WTC11 (cell line): ENCODE data around the gene RNF39. TPM values are rescaled to one million over a fixed set of nuclear protein-coding genes. Genes with fewer than 3 reads are reported as not detected.
A peak's percentile ranks its signal among the peaks of the same experiment; 100 is the strongest.

Source experiments
- ATAC-seq: fragments of 200-7000 bp; cut with Tn5 transposase; 2 replicates; pipeline ENCODE4 v1.10.0; 2021; ENCODE audit warnings: mild to moderate bottlenecking, moderate library complexity
- CTCF ChIA-PET: fragments of 300-600 bp; sonication (Branson Sonifier 250); formaldehyde crosslinking; loops from one replicate; lab custom pipeline; 2021; ENCODE audit warnings: antibody characterized with exemption; lab: Charles Lee
- POLR2A ChIA-PET: fragments of 350-600 bp; sonication (Branson Sonifier 250); formaldehyde crosslinking; loops from one replicate; lab custom pipeline; 2021; ENCODE audit warnings: antibody characterized with exemption; lab: Charles Lee
- DNase-seq: peaks from one replicate; pipeline ENCODE4 v3.0.0; 2021; ENCODE audit warnings: low spot score
- H3K27ac Mint-ChIP-seq: 2 replicates; pipeline ENCODE4 v1.8.0; 2021; ENCODE audit warnings: mixed read lengths
- H3K27me3 Mint-ChIP-seq: 2 replicates; pipeline ENCODE4 v1.8.0; 2021; ENCODE audit warnings: low read depth, mild to moderate bottlenecking, moderate library complexity, mixed read lengths
- H3K36me3 Mint-ChIP-seq: 2 replicates; pipeline ENCODE4 v1.8.0; 2021; ENCODE audit warnings: mixed read lengths
- H3K4me1 Mint-ChIP-seq: 2 replicates; pipeline ENCODE4 v1.8.0; 2022; ENCODE audit warnings: mixed read lengths
- H3K4me3 Mint-ChIP-seq: 2 replicates; pipeline ENCODE4 v1.8.0; 2021; ENCODE audit warnings: mild to moderate bottlenecking, moderate library complexity, mixed read lengths
- H3K9me3 Mint-ChIP-seq: 2 replicates; pipeline ENCODE4 v1.8.0; 2021; ENCODE audit warnings: mixed read lengths
- CREM ChIP-seq: sonication (generic); formaldehyde crosslinking; IDR thresholded peaks from 2 replicates; pipeline ENCODE4 v1.8.1; 2022; ENCODE audit warnings: mild to moderate bottlenecking, missing genetic modification reagents, moderate library complexity
- FOXK1 ChIP-seq: sonication (generic); formaldehyde crosslinking; IDR thresholded peaks from 2 replicates; pipeline ENCODE4 v1.8.0; 2022; ENCODE audit warnings: mild to moderate bottlenecking, moderate library complexity, missing genetic modification reagents
- FOXP1 ChIP-seq: sonication (generic); formaldehyde crosslinking; IDR thresholded peaks from 2 replicates; pipeline ENCODE4 v1.8.0; 2022; ENCODE audit warnings: missing genetic modification reagents, mild to moderate bottlenecking, moderate library complexity, borderline replicate concordance
- GTF2I ChIP-seq: fragments of 250-450 bp; sonication (Bioruptor Pico); conservative IDR thresholded peaks from 2 replicates; pipeline ENCODE4 v1.4.0; 2021; ENCODE audit warnings: mild to moderate bottlenecking
- HMGA2 ChIP-seq: fragments of 250-450 bp; sonication (Bioruptor Pico); IDR thresholded peaks from 2 replicates; pipeline ENCODE4 v1.4.0; 2021; ENCODE audit warnings: mild to moderate bottlenecking, moderate library complexity
- MXD4 ChIP-seq: fragments of 250-450 bp; sonication (Bioruptor Pico); IDR thresholded peaks from 2 replicates; pipeline ENCODE4 v1.8.0; 2021; ENCODE audit warnings: mild to moderate bottlenecking, moderate library complexity, borderline replicate concordance
- NR2C2 ChIP-seq: sonication (generic); formaldehyde crosslinking; IDR thresholded peaks from 2 replicates; pipeline ENCODE4 v1.8.0; 2022; ENCODE audit warnings: mild to moderate bottlenecking, missing genetic modification reagents
- SMAD3 ChIP-seq: sonication (generic); formaldehyde crosslinking; IDR thresholded peaks from 2 replicates; pipeline ENCODE4 v1.8.0; 2022; ENCODE audit warnings: missing genetic modification reagents, mild to moderate bottlenecking, borderline replicate concordance
- SOX15 ChIP-seq: fragments of 250-450 bp; sonication (Bioruptor Pico); IDR thresholded peaks from 2 replicates; pipeline ENCODE4 v1.9.0; 2021; ENCODE audit warnings: mild to moderate bottlenecking
- SP1 ChIP-seq: sonication (generic); formaldehyde crosslinking; conservative IDR thresholded peaks from 2 replicates; pipeline ENCODE4 v1.8.1; 2022; ENCODE audit warnings: missing genetic modification reagents
- TCF7 ChIP-seq: sonication (generic); formaldehyde crosslinking; IDR thresholded peaks from 2 replicates; pipeline ENCODE4 v1.8.0; 2022; ENCODE audit warnings: mild to moderate bottlenecking, low read depth, missing genetic modification reagents, moderate library complexity
- TEAD1 ChIP-seq: sonication (generic); formaldehyde crosslinking; IDR thresholded peaks from 2 replicates; pipeline ENCODE4 v1.8.0; 2022; ENCODE audit warnings: mild to moderate bottlenecking, missing genetic modification reagents
- ZNF138 ChIP-seq: sonication (generic); formaldehyde crosslinking; conservative IDR thresholded peaks from 2 replicates; pipeline ENCODE4 v1.8.1; 2022; ENCODE audit warnings: mild to moderate bottlenecking, moderate library complexity, missing genetic modification reagents
- ZNF263 ChIP-seq: sonication (generic); formaldehyde crosslinking; IDR thresholded peaks from 2 replicates; pipeline ENCODE4 v1.8.1; 2022; ENCODE audit warnings: low read depth, mild to moderate bottlenecking, moderate library complexity, missing genetic modification reagents
- ZNF671 ChIP-seq: fragments of 250-450 bp; sonication (Bioruptor Pico); IDR thresholded peaks from 2 replicates; pipeline ENCODE4 v1.8.0; 2021; ENCODE audit warnings: mild to moderate bottlenecking
- total RNA-seq: library from RNA; stranded (reverse); gene quantifications from 3 replicates; pipeline ENCODE4 v1.2.3, GENCODE V29; 2021
- TF ChIP-seq, protein P1 (sequence below): fragments of 250-450 bp; sonication (Bioruptor Pico); IDR thresholded peaks from 2 replicates; pipeline ENCODE4 v1.9.0; 2021; ENCODE audit warnings: mild to moderate bottlenecking
- TF ChIP-seq, protein P2 (sequence below): sonication (generic); formaldehyde crosslinking; IDR thresholded peaks from 2 replicates; pipeline ENCODE4 v1.8.1; 2022; ENCODE audit warnings: missing genetic modification reagents, borderline replicate concordance
- TF ChIP-seq, protein P3 (sequence below): sonication (generic); formaldehyde crosslinking; IDR thresholded peaks from 2 replicates; pipeline ENCODE4 v1.8.1; 2023; ENCODE audit warnings: mild to moderate bottlenecking, missing genetic modification reagents, moderate library complexity
- TF ChIP-seq, protein P4 (sequence below): sonication (generic); formaldehyde crosslinking; conservative IDR thresholded peaks from 2 replicates; pipeline ENCODE4 v1.8.1; 2022; ENCODE audit warnings: mild to moderate bottlenecking, missing genetic modification reagents
- TF ChIP-seq, protein P5 (sequence below): fragments of 200-600 bp; IDR thresholded peaks from 2 replicates; pipeline ENCODE4 v1.8.0; 2022; ENCODE audit warnings: antibody characterized with exemption
- TF ChIP-seq, protein P6 (sequence below): fragments of 250-450 bp; sonication (Bioruptor Pico); IDR thresholded peaks from 2 replicates; pipeline ENCODE4 v2.1.2; 2022; ENCODE audit warnings: mild to moderate bottlenecking, moderate library complexity
- TF ChIP-seq, protein P7 (sequence below): sonication (generic); formaldehyde crosslinking; IDR thresholded peaks from 2 replicates; pipeline ENCODE4 v1.8.1; 2022; ENCODE audit warnings: low read depth, missing genetic modification reagents, borderline replicate concordance
- TF ChIP-seq, protein P8 (sequence below): sonication (generic); formaldehyde crosslinking; IDR thresholded peaks from 2 replicates; pipeline ENCODE4 v1.8.0; 2022; ENCODE audit warnings: mild to moderate bottlenecking, missing genetic modification reagents

The RNF39 gene
- total RNA-seq, 1 experiment from 2014 or later = 5.1 TPM

DNA sequence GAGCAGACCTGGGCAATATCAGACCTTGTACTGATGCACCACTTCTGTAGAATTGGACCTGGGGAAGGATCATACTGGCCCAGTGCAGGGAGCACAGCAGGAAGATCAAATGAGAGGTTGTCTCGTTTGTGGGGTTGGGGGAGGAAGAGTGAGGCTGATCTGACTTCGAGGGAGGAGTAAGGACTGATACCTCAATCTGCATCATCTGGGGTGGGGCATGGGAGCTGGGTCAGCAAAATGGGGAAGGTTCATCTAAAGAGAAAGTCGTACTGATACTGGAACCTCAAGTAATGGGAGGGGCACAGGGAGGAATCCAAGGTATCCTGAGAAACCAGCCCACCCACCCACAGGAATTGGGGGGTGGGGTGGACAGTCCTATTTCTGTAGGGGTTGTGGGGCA is 3.7 kb downstream of the RNF39 start:
- H3K27ac Mint-ChIP-seq = no peak overlapping the region
- CTCF ChIA-PET = interaction anchor here (0.6 to 1.1 kb wide), 2 partner anchors 224 to 325 kb away, joined by 3 read pairs; no protein-coding TSS in a partner anchor
- no peaks in the 10 kb centered on the region for H3K9me3 Mint-ChIP-seq
- no peaks in the 10 kb centered on the region; the same call in 1 of the 2 replicates for H3K36me3 Mint-ChIP-seq
- peaks cover 40% of the 10 kb centered on the region for H3K4me1 Mint-ChIP-seq
- ATAC-seq (no peak), DNase-seq (no peak)
- H3K4me3 Mint-ChIP-seq = peak overlapping the region; percentile 55
- H3K27me3 Mint-ChIP-seq = peaks cover 71% of the 10 kb centered on the region
- TF ChIP-seq, protein P1, sequence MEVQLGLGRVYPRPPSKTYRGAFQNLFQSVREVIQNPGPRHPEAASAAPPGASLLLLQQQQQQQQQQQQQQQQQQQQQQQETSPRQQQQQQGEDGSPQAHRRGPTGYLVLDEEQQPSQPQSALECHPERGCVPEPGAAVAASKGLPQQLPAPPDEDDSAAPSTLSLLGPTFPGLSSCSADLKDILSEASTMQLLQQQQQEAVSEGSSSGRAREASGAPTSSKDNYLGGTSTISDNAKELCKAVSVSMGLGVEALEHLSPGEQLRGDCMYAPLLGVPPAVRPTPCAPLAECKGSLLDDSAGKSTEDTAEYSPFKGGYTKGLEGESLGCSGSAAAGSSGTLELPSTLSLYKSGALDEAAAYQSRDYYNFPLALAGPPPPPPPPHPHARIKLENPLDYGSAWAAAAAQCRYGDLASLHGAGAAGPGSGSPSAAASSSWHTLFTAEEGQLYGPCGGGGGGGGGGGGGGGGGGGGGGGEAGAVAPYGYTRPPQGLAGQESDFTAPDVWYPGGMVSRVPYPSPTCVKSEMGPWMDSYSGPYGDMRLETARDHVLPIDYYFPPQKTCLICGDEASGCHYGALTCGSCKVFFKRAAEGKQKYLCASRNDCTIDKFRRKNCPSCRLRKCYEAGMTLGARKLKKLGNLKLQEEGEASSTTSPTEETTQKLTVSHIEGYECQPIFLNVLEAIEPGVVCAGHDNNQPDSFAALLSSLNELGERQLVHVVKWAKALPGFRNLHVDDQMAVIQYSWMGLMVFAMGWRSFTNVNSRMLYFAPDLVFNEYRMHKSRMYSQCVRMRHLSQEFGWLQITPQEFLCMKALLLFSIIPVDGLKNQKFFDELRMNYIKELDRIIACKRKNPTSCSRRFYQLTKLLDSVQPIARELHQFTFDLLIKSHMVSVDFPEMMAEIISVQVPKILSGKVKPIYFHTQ (CRISPR knock-in tag) = no peak
- TF ChIP-seq FOXK1 (CRISPR knock-in tag) (no peak), SMAD3 (no peak), GTF2I (CRISPR knock-in tag) (no peak), ZNF138 (CRISPR knock-in tag) (no peak), ZNF263 (CRISPR knock-in tag) (no peak), NR2C2 (no peak), SOX15 (CRISPR knock-in tag) (no peak), CREM (CRISPR knock-in tag) (no peak), TEAD1 (CRISPR knock-in tag) (no peak), ZNF671 (CRISPR knock-in tag) (no peak), MXD4 (CRISPR knock-in tag) (no peak)
- TF ChIP-seq, protein P2, sequence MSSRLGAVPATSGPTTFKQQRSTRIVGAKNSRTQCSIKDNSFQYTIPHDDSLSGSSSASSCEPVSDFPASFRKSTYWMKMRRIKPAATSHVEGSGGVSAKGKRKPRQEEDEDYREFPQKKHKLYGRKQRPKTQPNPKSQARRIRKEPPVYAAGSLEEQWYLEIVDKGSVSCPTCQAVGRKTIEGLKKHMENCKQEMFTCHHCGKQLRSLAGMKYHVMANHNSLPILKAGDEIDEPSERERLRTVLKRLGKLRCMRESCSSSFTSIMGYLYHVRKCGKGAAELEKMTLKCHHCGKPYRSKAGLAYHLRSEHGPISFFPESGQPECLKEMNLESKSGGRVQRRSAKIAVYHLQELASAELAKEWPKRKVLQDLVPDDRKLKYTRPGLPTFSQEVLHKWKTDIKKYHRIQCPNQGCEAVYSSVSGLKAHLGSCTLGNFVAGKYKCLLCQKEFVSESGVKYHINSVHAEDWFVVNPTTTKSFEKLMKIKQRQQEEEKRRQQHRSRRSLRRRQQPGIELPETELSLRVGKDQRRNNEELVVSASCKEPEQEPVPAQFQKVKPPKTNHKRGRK (CRISPR knock-in tag) = no peak
- TF ChIP-seq, protein P3, sequence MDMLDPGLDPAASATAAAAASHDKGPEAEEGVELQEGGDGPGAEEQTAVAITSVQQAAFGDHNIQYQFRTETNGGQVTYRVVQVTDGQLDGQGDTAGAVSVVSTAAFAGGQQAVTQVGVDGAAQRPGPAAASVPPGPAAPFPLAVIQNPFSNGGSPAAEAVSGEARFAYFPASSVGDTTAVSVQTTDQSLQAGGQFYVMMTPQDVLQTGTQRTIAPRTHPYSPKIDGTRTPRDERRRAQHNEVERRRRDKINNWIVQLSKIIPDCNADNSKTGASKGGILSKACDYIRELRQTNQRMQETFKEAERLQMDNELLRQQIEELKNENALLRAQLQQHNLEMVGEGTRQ (CRISPR knock-in tag) = no peak
- TF ChIP-seq, protein P4, sequence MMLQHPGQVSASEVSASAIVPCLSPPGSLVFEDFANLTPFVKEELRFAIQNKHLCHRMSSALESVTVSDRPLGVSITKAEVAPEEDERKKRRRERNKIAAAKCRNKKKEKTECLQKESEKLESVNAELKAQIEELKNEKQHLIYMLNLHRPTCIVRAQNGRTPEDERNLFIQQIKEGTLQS = no peak
- TF ChIP-seq, protein P5, sequence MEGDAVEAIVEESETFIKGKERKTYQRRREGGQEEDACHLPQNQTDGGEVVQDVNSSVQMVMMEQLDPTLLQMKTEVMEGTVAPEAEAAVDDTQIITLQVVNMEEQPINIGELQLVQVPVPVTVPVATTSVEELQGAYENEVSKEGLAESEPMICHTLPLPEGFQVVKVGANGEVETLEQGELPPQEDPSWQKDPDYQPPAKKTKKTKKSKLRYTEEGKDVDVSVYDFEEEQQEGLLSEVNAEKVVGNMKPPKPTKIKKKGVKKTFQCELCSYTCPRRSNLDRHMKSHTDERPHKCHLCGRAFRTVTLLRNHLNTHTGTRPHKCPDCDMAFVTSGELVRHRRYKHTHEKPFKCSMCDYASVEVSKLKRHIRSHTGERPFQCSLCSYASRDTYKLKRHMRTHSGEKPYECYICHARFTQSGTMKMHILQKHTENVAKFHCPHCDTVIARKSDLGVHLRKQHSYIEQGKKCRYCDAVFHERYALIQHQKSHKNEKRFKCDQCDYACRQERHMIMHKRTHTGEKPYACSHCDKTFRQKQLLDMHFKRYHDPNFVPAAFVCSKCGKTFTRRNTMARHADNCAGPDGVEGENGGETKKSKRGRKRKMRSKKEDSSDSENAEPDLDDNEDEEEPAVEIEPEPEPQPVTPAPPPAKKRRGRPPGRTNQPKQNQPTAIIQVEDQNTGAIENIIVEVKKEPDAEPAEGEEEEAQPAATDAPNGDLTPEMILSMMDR = no peak
- POLR2A ChIA-PET = no interaction called here

DNA sequence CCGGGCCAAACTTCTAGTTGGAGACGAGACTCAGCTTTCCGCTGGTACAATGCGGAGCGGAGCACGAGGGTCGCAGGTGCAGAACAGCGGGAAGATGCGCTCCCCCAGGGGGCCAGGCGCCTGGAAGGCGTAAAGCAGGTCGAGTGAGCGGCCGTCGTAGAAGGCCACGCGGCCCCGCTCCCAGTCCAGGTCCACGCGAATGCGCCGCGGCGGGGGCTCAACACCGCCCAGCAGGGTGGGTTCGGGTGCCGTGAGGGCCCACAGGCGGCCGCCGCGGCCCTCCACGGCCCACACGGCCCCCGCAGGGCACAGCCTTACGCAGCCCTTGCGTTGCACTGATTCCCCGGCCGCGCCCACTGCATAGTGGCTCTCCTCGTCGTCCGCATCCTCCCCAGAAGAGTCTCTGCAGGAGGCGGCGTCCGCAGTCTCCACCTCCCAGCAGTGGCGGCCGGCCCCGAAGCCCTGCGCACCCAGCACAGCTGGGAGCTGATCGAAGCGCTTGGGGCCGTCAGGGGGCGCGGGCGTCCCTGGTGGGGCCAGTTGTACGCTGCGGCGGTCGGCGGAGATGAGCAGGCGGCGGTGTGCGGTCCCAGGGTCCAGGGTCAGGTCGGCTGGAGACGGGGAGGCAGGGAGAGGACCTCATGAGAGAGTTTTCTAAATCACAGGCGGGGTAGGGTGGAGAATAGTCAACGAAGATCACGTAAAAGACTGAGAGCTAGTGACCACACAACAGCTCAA is 4.3 kb downstream of the RNF39 start:
- no peak for ATAC-seq
- DNase-seq = peak; percentile 35
- POLR2A ChIA-PET = no interaction called here
- Mint-ChIP-seq H3K4me1 (peaks cover 36% of the 10 kb centered on the region), H3K36me3 (no peaks in the 10 kb centered on the region; the same call in 1 of the 2 replicates), H3K27me3 (peaks cover 65% of the 10 kb centered on the region), H3K4me3 (peak overlapping the region; percentile 55), H3K27ac (no peak overlapping the region), H3K9me3 (no peaks in the 10 kb centered on the region)
- TF ChIP-seq, protein P6, sequence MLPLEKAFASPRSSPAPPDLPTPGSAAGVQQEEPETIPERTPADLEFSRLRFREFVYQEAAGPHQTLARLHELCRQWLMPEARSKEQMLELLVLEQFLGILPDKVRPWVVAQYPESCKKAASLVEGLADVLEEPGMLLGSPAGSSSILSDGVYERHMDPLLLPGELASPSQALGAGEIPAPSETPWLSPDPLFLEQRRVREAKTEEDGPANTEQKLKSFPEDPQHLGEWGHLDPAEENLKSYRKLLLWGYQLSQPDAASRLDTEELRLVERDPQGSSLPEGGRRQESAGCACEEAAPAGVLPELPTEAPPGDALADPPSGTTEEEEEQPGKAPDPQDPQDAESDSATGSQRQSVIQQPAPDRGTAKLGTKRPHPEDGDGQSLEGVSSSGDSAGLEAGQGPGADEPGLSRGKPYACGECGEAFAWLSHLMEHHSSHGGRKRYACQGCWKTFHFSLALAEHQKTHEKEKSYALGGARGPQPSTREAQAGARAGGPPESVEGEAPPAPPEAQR = no peak
- TF ChIP-seq HMGA2 (CRISPR knock-in tag) (no peak), FOXP1 (CRISPR knock-in tag) (0 out of 2 replicates have a peak, but pooled peaks have one; percentile 48), SP1 (CRISPR knock-in tag) (0 out of 2 replicates have a peak, but pooled peaks have one; percentile 31), TCF7 (CRISPR knock-in tag) (no peak)
- TF ChIP-seq, protein P7, sequence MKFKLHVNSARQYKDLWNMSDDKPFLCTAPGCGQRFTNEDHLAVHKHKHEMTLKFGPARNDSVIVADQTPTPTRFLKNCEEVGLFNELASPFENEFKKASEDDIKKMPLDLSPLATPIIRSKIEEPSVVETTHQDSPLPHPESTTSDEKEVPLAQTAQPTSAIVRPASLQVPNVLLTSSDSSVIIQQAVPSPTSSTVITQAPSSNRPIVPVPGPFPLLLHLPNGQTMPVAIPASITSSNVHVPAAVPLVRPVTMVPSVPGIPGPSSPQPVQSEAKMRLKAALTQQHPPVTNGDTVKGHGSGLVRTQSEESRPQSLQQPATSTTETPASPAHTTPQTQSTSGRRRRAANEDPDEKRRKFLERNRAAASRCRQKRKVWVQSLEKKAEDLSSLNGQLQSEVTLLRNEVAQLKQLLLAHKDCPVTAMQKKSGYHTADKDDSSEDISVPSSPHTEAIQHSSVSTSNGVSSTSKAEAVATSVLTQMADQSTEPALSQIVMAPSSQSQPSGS = no peak
- TF ChIP-seq, protein P8, sequence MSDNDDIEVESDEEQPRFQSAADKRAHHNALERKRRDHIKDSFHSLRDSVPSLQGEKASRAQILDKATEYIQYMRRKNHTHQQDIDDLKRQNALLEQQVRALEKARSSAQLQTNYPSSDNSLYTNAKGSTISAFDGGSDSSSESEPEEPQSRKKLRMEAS (CRISPR knock-in tag) = peak; percentile 14; the same call in 1 of the 2 replicates
- CTCF ChIA-PET = interaction anchor here (0.6 to 1.7 kb wide), 4 partner anchors 31 to 324 kb away, joined by 3 to 5 read pairs (median 4); no protein-coding TSS in a partner anchor
